Activated T-helper 1 cell treated with anti-CD3 and anti-CD28 coated beads, Interleukin-12 subunit alpha, Interleukin-12 subunit beta, Interleukin-2, Interleukin-4 antibody, amounts not matched to agents 30 ng/mL and 10 ng/mL and 1 ng/mL, durations not matched to agents 14 hours and 24 hours and 36 hours (primary cell): ENCODE data around the gene FOXP1. TPM values are rescaled to one million over a fixed set of nuclear protein-coding genes. Genes with fewer than 3 reads are reported as not detected.

Experiments
- DNase-seq: peaks from one replicate; pipeline ENCODE4 v3.0.0; 2021; ENCODE audit warnings: low spot score
- H3K27ac Mint-ChIP-seq: one replicate; pipeline ENCODE4 v1.8.0; 2021; ENCODE audit warnings: mild to moderate bottlenecking, mixed read lengths
- H3K27me3 Mint-ChIP-seq: one replicate; pipeline ENCODE4 v1.8.0; 2022; ENCODE audit warnings: mild to moderate bottlenecking, moderate library complexity, mixed read lengths; ENCODE audit not compliant: insufficient read depth
- H3K36me3 Mint-ChIP-seq: one replicate; pipeline ENCODE4 v1.8.0; 2021; ENCODE audit warnings: low read depth, mixed read lengths
- H3K4me1 Mint-ChIP-seq: one replicate; pipeline ENCODE4 v1.8.0; 2021; ENCODE audit warnings: low read depth, mixed read lengths
- H3K4me3 Mint-ChIP-seq: one replicate; pipeline ENCODE4 v1.8.0; 2021; ENCODE audit warnings: mild to moderate bottlenecking, moderate library complexity, mixed read lengths
- H3K9me3 Mint-ChIP-seq: one replicate; pipeline ENCODE4 v1.8.0; 2021; ENCODE audit warnings: mixed read lengths
- intact Hi-C: fragments of 100-400 bp; cut with micrococcal nuclease; formaldehyde crosslinking; loops from one replicate; pipeline ENCODE4 v1.15.1; 2024
- total RNA-seq: library from RNA; stranded (reverse); gene quantifications from 2 replicates; pipeline ENCODE4 v1.2.3, GENCODE V29; 2022

Gene FOXP1
- total RNA-seq, 1 donor from 2014 or later, result 97.6 TPM

DNA sequence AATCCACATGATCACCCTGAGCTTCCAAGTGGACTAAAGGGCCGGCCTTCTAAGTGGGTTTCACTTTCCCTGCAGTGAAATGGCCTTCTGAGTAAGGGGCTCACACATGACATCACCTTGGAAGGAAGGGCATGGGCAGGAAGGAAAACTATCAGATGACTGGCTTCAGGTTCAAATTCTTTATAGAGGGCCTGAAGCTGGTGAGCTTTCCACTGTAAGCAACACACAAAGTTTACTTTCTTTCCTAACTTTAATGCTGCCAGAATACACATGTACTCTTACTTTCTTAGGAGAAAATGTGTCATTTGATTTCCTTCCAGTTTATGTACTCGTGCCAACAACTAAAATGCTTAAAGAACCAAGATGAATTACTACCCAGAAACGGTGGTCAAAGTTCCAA lies 475.6 kb downstream of the FOXP1 start:
- H3K27ac Mint-ChIP-seq, result peak overlapping the region; percentile 20
- H3K27me3 Mint-ChIP-seq, result no peaks in the 10 kb centered on the region
- H3K36me3 Mint-ChIP-seq, result peaks cover 51% of the 10 kb centered on the region

DNA sequence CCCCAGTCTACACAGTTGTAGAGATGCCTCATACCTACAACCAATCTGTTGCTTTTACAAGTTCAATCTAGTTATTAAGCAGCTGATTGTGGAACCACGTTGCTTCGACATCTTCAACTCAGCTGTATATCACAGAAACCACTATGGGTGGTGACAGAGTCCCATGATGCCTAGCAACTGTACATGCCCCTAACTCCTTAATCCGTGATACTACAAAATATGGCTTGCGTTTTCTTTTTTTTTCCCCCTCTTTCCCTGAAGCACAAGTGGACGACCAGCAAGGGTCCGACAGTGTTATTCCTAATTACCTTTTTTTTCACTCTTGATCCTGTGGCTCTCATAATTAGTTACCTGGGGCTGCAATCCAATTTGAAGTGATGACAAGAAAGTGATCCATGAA lies 478.6 kb downstream of the FOXP1 start:
- DNase-seq, result no peak
- peaks cover 74% of the 10 kb centered on the region for H3K4me1 Mint-ChIP-seq
- peaks cover 47% of the 10 kb centered on the region for H3K36me3 Mint-ChIP-seq
- intact Hi-C loops, result no loop called here
- no peak overlapping the region for H3K27ac Mint-ChIP-seq
- H3K4me3 Mint-ChIP-seq, result no peak overlapping the region
- no peaks in the 10 kb centered on the region for H3K9me3 Mint-ChIP-seq
- H3K27me3 Mint-ChIP-seq, result peaks cover 2% of the 10 kb centered on the region

More for the DNA sequence above, 475.6 kb downstream of the FOXP1 start:
- Mint-ChIP-seq H3K4me3 (no peak overlapping the region), H3K4me1 (peaks cover 62% of the 10 kb centered on the region), H3K9me3 (no peaks in the 10 kb centered on the region)
- intact Hi-C loops, result loop anchor here (2.0 kb wide), 1 partner anchor 15 kb away; no protein-coding TSS in a partner anchor
- no peak for DNase-seq

DNA sequence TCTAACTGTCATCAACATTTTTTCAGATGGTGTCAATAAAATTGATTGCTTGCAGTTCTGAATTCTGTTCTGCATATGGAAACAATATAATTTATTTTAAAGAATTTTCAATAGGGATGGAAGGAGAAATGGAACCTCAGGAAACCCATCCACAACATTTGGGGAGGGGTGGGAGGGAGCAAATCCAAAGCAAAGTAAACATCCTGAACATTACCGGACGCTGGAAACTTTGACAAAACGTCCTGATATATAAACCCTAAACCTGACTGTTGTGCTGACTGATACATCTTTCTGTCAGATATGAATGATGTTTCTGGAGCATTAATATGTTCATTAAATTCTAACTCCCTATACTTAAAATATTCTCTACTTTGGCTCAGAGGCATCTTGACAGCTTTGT lies 479.0 kb downstream of the FOXP1 start:
- H3K36me3 Mint-ChIP-seq, result peaks cover 44% of the 10 kb centered on the region
- H3K27ac Mint-ChIP-seq, result no peak overlapping the region
- H3K27me3 Mint-ChIP-seq, result peaks cover 2% of the 10 kb centered on the region
- no peak overlapping the region for H3K4me3 Mint-ChIP-seq
- peaks cover 74% of the 10 kb centered on the region for H3K4me1 Mint-ChIP-seq
- H3K9me3 Mint-ChIP-seq, result no peaks in the 10 kb centered on the region
- no peak for DNase-seq
- intact Hi-C loops, result no loop called here

DNA sequence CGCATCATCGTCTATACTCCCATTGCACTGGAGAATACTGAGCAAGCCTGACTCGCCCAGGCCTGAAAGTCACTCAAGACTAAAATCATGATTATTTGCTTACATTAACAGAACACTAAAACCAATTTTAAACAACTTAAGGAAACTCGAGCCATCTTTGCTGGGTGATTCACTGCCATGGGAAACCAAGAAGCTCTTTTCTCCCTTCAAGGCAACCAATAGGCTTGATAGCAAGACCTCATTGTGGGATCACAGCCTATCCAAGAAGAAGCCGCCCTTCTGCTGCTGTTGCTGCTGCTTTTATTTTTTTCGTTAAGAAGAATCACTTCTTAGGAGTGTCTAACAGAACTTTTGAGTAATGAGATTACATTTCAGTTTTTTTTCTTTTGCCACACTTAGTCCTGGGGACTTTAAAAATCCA lies 479.4 kb downstream of the FOXP1 start:
- no peak overlapping the region for H3K4me3 Mint-ChIP-seq
- intact Hi-C loops, result no loop called here

DNA sequence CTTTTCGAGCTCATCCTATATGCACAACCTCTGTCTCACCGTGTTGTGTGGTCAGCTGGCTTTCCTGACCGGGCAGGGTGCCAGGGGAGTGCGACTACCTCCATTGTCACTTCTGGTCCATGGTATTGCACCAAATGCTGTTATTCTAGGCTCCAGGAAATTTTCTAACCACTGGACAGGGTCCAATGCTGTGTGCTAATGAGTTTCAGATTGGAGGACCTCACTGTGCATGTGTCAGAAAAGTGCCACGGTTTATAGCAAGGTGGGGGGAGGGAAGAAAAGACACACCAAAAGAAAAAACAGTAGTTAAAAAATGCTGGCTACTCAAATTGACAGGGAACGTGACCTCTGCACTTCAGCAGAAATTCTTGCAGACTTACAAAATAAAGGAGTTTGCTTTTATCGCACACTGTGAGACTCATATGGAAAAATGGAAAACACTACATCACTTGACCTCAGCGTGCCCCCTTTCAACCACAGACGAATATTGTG lies 480.1 kb downstream of the FOXP1 start:
- Mint-ChIP-seq H3K4me3 (no peak overlapping the region), H3K27me3 (peaks cover 2% of the 10 kb centered on the region), H3K9me3 (no peaks in the 10 kb centered on the region), H3K4me1 (peaks cover 66% of the 10 kb centered on the region), H3K27ac (no peak overlapping the region), H3K36me3 (peaks cover 40% of the 10 kb centered on the region)
- DNase-seq, result no peak
- intact Hi-C loops, result no loop called here

More for the DNA sequence above, 479.4 kb downstream of the FOXP1 start:
- H3K9me3 Mint-ChIP-seq, result no peaks in the 10 kb centered on the region
- H3K36me3 Mint-ChIP-seq, result peaks cover 40% of the 10 kb centered on the region
- no peak overlapping the region for H3K27ac Mint-ChIP-seq
- H3K4me1 Mint-ChIP-seq, result peaks cover 71% of the 10 kb centered on the region
- H3K27me3 Mint-ChIP-seq, result peaks cover 2% of the 10 kb centered on the region
- DNase-seq, result no peak

DNA sequence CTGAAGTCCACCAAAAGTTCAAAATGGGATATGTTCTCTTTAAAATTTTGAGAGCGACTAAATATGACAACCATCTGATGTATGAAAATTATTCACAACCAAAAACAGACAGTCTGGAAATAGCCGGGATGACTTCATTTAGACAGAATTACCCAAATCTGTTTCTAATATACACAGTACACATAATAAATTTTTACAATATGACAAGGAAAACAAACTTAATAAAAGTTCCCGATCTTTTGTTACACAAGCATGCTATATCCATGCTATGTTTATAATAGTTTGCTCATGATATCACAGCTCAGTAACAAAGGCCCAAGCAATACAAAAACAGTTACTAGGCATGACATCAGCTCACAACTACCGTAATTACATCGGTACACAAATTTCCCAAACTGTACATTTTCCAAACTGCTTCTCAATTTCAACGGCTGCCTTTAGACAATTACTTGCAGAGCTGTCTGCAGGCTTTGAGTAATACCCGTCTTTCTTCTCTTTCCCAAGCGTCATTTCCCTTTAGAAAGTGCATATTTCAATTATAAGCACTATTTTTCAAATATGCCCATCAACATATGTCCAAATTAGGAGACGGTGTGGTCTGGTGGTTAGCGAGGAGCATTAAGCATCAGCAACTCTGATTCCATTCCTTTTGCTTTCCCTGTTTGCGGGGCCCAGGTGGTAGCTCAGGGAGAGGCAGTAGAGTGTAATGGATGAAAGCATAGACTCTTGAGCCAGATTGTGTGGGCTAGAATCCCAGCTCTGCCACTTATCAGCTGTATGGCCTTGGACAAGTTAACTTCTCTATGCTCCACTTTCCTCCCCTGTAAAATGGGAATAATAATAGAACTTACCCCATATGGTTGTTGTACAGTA lies 481.2 kb downstream of the FOXP1 start:
- no peak overlapping the region for H3K4me3 Mint-ChIP-seq

DNA sequence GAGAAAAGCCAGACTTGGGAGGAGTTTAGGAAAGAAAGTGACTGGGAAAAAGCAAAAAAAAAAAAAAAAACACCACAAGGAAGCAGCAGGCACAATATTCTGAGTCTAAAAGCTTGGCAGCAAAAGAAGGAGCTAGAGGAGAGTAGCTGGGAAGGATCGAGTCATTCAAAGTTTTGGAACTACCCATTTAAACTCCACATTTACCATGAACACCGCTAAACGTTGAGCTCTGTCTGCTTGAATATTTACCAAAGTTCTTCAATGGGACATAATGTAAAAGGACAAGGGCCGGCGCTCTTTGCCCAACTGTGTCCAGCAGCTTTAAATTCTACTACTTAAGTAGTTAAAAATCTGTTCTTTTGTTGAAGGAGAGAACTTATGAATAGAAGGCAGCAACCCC lies 481.9 kb downstream of the FOXP1 start:
- DNase-seq, result no peak
- intact Hi-C loops, result loop anchor here (2.0 kb wide), 2 partner anchors 15 to 19 kb away; no protein-coding TSS in a partner anchor
- Mint-ChIP-seq H3K4me1 (peaks cover 66% of the 10 kb centered on the region), H3K4me3 (no peak overlapping the region), H3K9me3 (no peaks in the 10 kb centered on the region), H3K36me3 (peaks cover 45% of the 10 kb centered on the region), H3K27me3 (peaks cover 2% of the 10 kb centered on the region), H3K27ac (peak overlapping the region; percentile 66)

More for the DNA sequence above, 481.2 kb downstream of the FOXP1 start:
- Mint-ChIP-seq H3K27ac (no peak overlapping the region), H3K9me3 (no peaks in the 10 kb centered on the region), H3K4me1 (peaks cover 59% of the 10 kb centered on the region), H3K27me3 (peaks cover 2% of the 10 kb centered on the region), H3K36me3 (peaks cover 43% of the 10 kb centered on the region)
- intact Hi-C loops, result no loop called here
- DNase-seq, result no peak

DNA sequence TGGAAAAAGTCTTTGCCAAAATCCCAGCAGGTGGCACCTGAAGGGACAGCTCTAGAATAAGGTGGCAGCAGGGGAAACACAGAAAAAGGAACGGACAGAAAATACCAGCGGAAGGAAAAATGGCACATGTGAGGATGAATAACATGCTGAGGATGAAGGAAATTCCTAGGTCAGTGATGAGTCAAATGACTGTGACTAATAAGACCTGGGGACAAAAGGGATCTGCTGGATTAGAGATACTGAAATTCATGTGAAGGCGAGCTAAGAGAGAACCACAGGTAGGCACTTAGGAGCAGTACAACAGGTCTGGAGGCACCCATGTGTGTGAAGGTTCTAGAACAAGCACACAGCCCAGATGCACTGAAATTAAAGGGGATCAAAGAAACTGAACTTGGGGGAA lies 482.5 kb downstream of the FOXP1 start:
- H3K27me3 Mint-ChIP-seq, result peaks cover 2% of the 10 kb centered on the region
- no peaks in the 10 kb centered on the region for H3K9me3 Mint-ChIP-seq
- H3K27ac Mint-ChIP-seq, result peak overlapping the region; percentile 66
- peaks cover 48% of the 10 kb centered on the region for H3K36me3 Mint-ChIP-seq
- DNase-seq, result no peak
- intact Hi-C loops, result loop anchor here (2.0 kb wide), 2 partner anchors 14 to 20 kb away; no protein-coding TSS in a partner anchor
- peak overlapping the region; percentile 27 for H3K4me3 Mint-ChIP-seq
- peaks cover 70% of the 10 kb centered on the region for H3K4me1 Mint-ChIP-seq

DNA sequence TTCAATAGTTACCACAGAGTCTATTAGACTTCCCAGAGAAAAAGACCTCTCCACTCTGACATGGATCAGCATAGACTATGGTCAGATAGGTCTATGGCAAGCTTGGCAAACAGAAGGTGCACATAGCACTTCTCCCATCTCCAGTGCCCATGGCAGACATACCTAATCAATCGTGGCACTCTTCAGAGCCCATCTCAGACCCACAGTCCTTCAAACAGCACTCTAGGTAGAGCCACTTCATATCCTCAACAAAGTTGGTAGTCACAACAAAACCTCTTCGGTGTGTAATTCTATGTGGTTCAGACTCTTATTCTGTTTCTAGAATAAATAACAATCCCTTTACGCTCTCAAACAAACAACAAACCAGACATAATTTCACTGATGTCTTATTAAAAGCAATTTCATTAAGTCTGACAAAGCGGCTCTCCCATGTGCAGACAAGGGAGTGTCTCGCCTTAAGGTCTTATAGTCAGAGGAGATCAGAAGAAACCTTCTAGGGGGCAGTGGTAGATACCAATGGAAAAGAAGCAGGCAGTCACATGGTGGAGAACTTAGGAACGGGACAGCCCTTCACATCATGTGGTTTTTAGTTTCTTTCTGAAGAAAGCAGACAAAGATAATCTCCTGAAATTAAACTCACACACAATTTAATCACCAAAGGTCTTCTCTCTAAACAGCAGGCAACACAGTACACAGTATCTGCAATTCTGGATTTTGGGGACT lies 483.4 kb downstream of the FOXP1 start:
- Mint-ChIP-seq H3K27ac (peak overlapping the region; percentile 66), H3K9me3 (no peaks in the 10 kb centered on the region), H3K4me3 (peak overlapping the region; percentile 27), H3K27me3 (peaks cover 2% of the 10 kb centered on the region), H3K36me3 (peaks cover 47% of the 10 kb centered on the region), H3K4me1 (peaks cover 68% of the 10 kb centered on the region)
- intact Hi-C loops, result loop anchor here (2.0 kb wide), 2 partner anchors 13 to 21 kb away; no protein-coding TSS in a partner anchor
- DNase-seq, result no peak

DNA sequence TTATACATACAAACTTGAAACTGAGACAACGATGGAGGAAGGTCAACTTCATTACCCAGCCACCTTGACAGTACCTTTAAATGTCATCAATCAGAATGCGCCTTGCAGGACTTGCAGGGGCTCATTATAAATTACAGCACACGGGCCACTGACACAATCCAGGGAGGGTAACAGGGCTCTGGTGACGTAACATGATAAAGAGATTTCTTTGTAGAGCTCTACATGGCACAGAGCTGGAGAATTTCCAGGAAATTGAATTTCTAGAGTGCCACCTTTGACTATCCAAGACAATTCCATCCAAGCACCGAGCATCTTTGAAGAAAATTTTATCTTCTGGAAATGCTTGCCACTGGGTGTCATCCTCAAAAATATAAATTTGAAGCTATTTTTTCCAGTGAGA lies 486.0 kb downstream of the FOXP1 start:
- no peak for DNase-seq
- Mint-ChIP-seq H3K4me1 (peaks cover 60% of the 10 kb centered on the region), H3K27me3 (peaks cover 5% of the 10 kb centered on the region), H3K9me3 (no peaks in the 10 kb centered on the region), H3K36me3 (peaks cover 46% of the 10 kb centered on the region), H3K4me3 (no peak overlapping the region), H3K27ac (no peak overlapping the region)
- intact Hi-C loops, result no loop called here

DNA sequence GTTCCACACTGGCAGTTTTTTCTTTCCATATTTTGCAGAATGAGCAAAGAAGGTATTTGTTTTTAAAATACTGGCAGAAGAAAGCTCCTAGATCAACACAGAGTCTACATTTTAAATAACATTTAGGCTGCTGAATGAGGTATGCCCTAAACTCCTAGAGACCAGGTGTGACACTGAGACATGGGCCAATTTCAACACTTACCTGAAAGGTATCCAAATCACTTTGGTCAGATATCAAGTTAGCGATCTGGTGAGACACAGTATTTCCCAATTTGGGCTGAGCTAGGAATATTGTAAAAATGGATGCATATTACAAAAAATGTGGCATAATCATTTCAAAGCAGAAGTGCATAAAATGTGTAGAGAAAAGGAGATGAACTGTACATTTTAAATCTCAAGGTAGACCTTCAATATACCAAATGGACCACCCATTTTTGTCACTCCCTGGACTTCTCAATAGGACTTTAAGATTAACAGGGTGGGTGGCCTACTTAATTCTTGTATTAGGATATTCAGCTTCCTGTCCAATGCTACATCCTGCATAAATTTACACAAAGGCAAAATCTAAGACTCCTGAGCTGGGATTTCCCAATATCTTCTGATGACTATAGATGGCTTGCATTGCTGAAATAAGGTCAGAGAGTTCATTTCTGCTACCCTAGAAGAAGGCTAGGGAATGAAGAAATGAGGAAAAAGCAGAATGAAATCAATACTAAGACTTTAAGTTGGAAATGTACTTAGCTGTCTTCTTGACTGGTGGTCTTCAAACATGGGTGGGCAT lies 487.8 kb downstream of the FOXP1 start:
- peaks cover 5% of the 10 kb centered on the region for H3K27me3 Mint-ChIP-seq
- H3K4me3 Mint-ChIP-seq, result no peak overlapping the region
- peak overlapping the region; percentile 40 for H3K27ac Mint-ChIP-seq
- intact Hi-C loops, result no loop called here
- H3K9me3 Mint-ChIP-seq, result no peaks in the 10 kb centered on the region
- peaks cover 48% of the 10 kb centered on the region for H3K4me1 Mint-ChIP-seq
- no peak for DNase-seq
- peaks cover 36% of the 10 kb centered on the region for H3K36me3 Mint-ChIP-seq

DNA sequence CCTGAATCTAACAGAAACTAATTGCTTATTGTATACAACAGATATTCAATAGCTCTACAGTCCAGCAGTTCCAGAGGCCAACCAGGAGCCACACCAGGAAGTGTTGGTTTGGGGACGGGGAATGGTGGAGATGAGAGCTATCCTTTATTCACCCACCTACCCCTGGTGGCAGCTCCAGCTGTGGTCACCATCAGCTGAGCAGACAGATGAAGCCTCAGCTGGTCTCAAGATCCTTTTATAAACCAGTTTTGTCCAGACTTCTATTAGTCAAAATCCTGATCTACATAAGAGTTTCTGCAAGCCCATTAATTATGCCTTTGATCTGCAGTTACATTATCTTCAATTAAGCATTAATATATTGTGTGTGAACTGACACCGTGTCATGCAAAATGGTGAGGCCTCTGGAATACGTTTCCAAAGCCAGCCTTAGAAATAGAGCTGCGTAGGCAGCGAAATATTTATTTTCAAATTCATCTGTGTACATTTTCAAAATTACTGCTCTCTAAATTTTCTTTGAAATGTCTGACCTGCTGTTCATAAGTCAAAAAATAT lies 488.8 kb downstream of the FOXP1 start:
- DNase-seq, result no peak
- intact Hi-C loops, result no loop called here
- H3K4me3 Mint-ChIP-seq, result no peak overlapping the region
- H3K27ac Mint-ChIP-seq, result no peak overlapping the region
- H3K4me1 Mint-ChIP-seq, result peaks cover 46% of the 10 kb centered on the region
- H3K27me3 Mint-ChIP-seq, result peaks cover 5% of the 10 kb centered on the region
- peaks cover 35% of the 10 kb centered on the region for H3K36me3 Mint-ChIP-seq
- no peaks in the 10 kb centered on the region for H3K9me3 Mint-ChIP-seq
